Stimulated activated naive CD8-positive, alpha-beta T cell treated with anti-CD3 and anti-CD28 coated beads, Interleukin-15, Interleukin-2, amounts not matched to agents 100 U/mL and 50 U/mL, for 24 hours (primary cell): ENCODE results near the gene EEF1E1.
A peak's percentile ranks its signal among the peaks of the same experiment; 100 is the strongest.

ENCODE experiments used
- ATAC-seq: fragments of 150-1000 bp; cut with Tn5 transposase; one replicate; pipeline ENCODE4 v1.10.0; 2021
- DNase-seq: peaks from one replicate; pipeline ENCODE4 v3.0.0; 2021

The EEF1E1 gene

GRCh38 chr6:8087870-8088754 lies 14.2 kb downstream of the EEF1E1 start:
- ATAC-seq, result no peak
- no peak for DNase-seq

GRCh38 chr6:8086755-8087306 lies 15.5 kb downstream of the EEF1E1 start:
- DNase-seq (no peak), ATAC-seq (no peak)

GRCh38 chr6:8085053-8085511 lies 17.3 kb downstream of the EEF1E1 start:
- no peak for DNase-seq

GRCh38 chr6:8084586-8084985 lies 17.8 kb downstream of the EEF1E1 start:
- no peak for DNase-seq
- ATAC-seq, result peak; percentile 53

More at GRCh38 chr6:8085053-8085511, 17.3 kb downstream of the EEF1E1 start:
- peak; percentile 44 for ATAC-seq

GRCh38 chr6:8082954-8083858 lies 19.1 kb downstream of the EEF1E1 start:
- ATAC-seq, result peak; percentile 45
- DNase-seq, result no peak

- no peak for DNase-seq
- ATAC-seq, result no peak
These were observed 19.8 kb downstream of the EEF1E1 start for GRCh38 chr6:8082572-8082953.

GRCh38 chr6:8080362-8081151 lies 21.8 kb downstream of the EEF1E1 start:
- ATAC-seq, result no peak

GRCh38 chr6:8079126-8079525 lies 23.2 kb downstream of the EEF1E1 start:
- DNase-seq (no peak), ATAC-seq (no peak)

More at GRCh38 chr6:8080362-8081151, 21.8 kb downstream of the EEF1E1 start:
- no peak for DNase-seq

GRCh38 chr6:8077991-8078390 lies 24.4 kb downstream of the EEF1E1 start:
- no peak for DNase-seq
- no peak for ATAC-seq

GRCh38 chr6:8075704-8076103 lies 26.6 kb downstream of the EEF1E1 start:
- DNase-seq, result no peak
- ATAC-seq, result no peak

- ATAC-seq (no peak), DNase-seq (no peak)
These were observed 27.2 kb downstream of the EEF1E1 start for GRCh38 chr6:8075185-8075584.

GRCh38 chr6:8074213-8074612 lies 28.1 kb downstream of the EEF1E1 start:
- ATAC-seq (no peak), DNase-seq (no peak)

GRCh38 chr6:8073758-8074157 lies 28.6 kb downstream of the EEF1E1 start:
- ATAC-seq (no peak), DNase-seq (no peak)

GRCh38 chr6:8070718-8071117 lies 31.6 kb downstream of the EEF1E1 start:
- DNase-seq (no peak), ATAC-seq (no peak)

- DNase-seq, result no peak
- no peak for ATAC-seq
These were observed 32.6 kb downstream of the EEF1E1 start for GRCh38 chr6:8069631-8070284.

- no peak for ATAC-seq
These were observed 33.2 kb downstream of the EEF1E1 start for GRCh38 chr6:8069151-8069550.

GRCh38 chr6:8066108-8066507 lies 36.2 kb downstream of the EEF1E1 start:
- ATAC-seq, result no peak
- DNase-seq, result no peak

More at GRCh38 chr6:8069151-8069550, 33.2 kb downstream of the EEF1E1 start:
- DNase-seq, result no peak

GRCh38 chr6:8065519-8065911 lies 36.8 kb downstream of the EEF1E1 start:
- DNase-seq (peak; percentile 27), ATAC-seq (peak; percentile 64)

GRCh38 chr6:8064638-8065518 lies 37.5 kb downstream of the EEF1E1 start:
- ATAC-seq (no peak), DNase-seq (peak; percentile 10)
